B cell (primary cell): ENCODE results near the gene REC8. TPM values are rescaled to one million over a fixed set of nuclear protein-coding genes. Genes with fewer than 3 reads are reported as not detected.

Source experiments
- ATAC-seq: fragments of 200-7000 bp; cut with Tn5 transposase; one replicate; pipeline ENCODE4 v1.10.0; 2021; ENCODE audit warnings: low read depth, mild to moderate bottlenecking, moderate number of reproducible peaks, moderate library complexity
- CTCF ChIA-PET: fragments of 350-600 bp; sonication (Branson Sonifier 250); formaldehyde crosslinking; loops from one replicate; lab custom pipeline; 2021; ENCODE audit warnings: antibody characterized with exemption, inconsistent platforms; lab: Charles Lee
- POLR2A ChIA-PET: fragments of 350-600 bp; sonication (Branson Sonifier 250); formaldehyde crosslinking; loops from one replicate; lab custom pipeline; 2021; ENCODE audit warnings: antibody characterized with exemption; lab: Charles Lee
- DNase-seq: peaks from one replicate; pipeline ENCODE4 v3.0.0; 2013
- H2AFZ ChIP-seq: 2 replicates; pipeline ENCODE4 v1.6.1; 2012; ENCODE audit warnings: mild to moderate bottlenecking, low read depth, low read length; ENCODE audit not compliant: insufficient read depth, poor library complexity, severe bottlenecking
- H3K27ac ChIP-seq, 2 donors: 1 replicate in 1 of 2; 2 replicates in 1 of 2; pipeline ENCODE4 v1.5.1; 2012 to 2013; ENCODE audit warnings: low read length in 2 of 2, mild to moderate bottlenecking in 2 of 2, moderate library complexity in 1 of 2
- H3K27me3 ChIP-seq, 4 experiments: fragments of 200-600 bp in 1 of 4; sonication (generic) in 1 of 4; replicated peaks in 1 of 4; 1 replicate in 2 of 4; 2 replicates in 2 of 4; pipeline versions ENCODE4 v1.6.1 to v1.7.0; 2013 to 2016; ENCODE audit warnings: low read length in 3 of 4, mild to moderate bottlenecking in 2 of 4, mixed read lengths in 1 of 4, moderate library complexity in 1 of 4; ENCODE audit not compliant: insufficient read depth in 4 of 4, control insufficient read depth in 3 of 4; ENCODE audit errors: control extremely low read depth in 1 of 4
- H3K36me3 ChIP-seq, 2 experiments: replicated peaks in 1 of 2; 1 replicate in 1 of 2; 2 replicates in 1 of 2; pipeline versions ENCODE4 v1.6.1 to v1.7.1; 2013; ENCODE audit warnings: low read length in 1 of 2; ENCODE audit not compliant: insufficient read depth in 2 of 2, control insufficient read depth in 1 of 2; ENCODE audit errors: control extremely low read depth in 1 of 2, extremely low read depth in 1 of 2
- H3K4me1 ChIP-seq, 2 donors: fragments of 200-600 bp in 1 of 2; sonication (generic) in 1 of 2; 1 replicate in 1 of 2; 2 replicates in 1 of 2; pipeline versions ENCODE4 v1.5.1 to v1.6.1; 2013 to 2017; ENCODE audit warnings: low read length in 2 of 2; ENCODE audit not compliant: control insufficient read depth in 2 of 2, insufficient read depth in 2 of 2
- H3K4me2 ChIP-seq: replicated peaks from 2 replicates; pipeline ENCODE3; 2012; ENCODE audit warnings: mild to moderate bottlenecking, low read depth, low read length; ENCODE audit not compliant: poor library complexity, severe bottlenecking
- H3K4me3 ChIP-seq, 5 experiments: fragments of 200-600 bp in 1 of 5; sonication (generic) in 1 of 5; 1 replicate in 3 of 5; 2 replicates in 2 of 5; pipeline versions ENCODE4 v1.5.1 to v1.7.0; 2011 to 2016; ENCODE audit warnings: low read length in 4 of 5, mild to moderate bottlenecking in 4 of 5, low read depth in 2 of 5, control low read depth in 1 of 5, moderate library complexity in 1 of 5; ENCODE audit not compliant: insufficient read depth in 1 of 5; ENCODE audit errors: control extremely low read depth in 1 of 5, extremely low read depth in 1 of 5
- H3K79me2 ChIP-seq: fragments of 200-600 bp; sonication (generic); one replicate; pipeline ENCODE4 v1.6.0; 2016; ENCODE audit warnings: low read length; ENCODE audit not compliant: control insufficient read depth, insufficient read depth
- H3K9ac ChIP-seq: fragments of 200-600 bp; sonication (generic); 2 replicates; pipeline ENCODE4 v1.6.1; 2017; ENCODE audit warnings: mild to moderate bottlenecking, low read length, moderate library complexity
- H3K9me3 ChIP-seq, 3 donors: one replicate each; pipeline versions ENCODE4 v1.6.1 to v1.7.1; 2013; ENCODE audit warnings: low read length in 2 of 3; ENCODE audit not compliant: control insufficient read depth in 2 of 3, insufficient read depth in 1 of 3; ENCODE audit errors: control extremely low read depth in 1 of 3
- H4K20me1 ChIP-seq: 2 replicates; pipeline ENCODE4 v1.6.0; 2012; ENCODE audit warnings: mild to moderate bottlenecking, low read length; ENCODE audit not compliant: insufficient read depth, control insufficient read depth, poor library complexity, severe bottlenecking
- H3K27ac Mint-ChIP-seq: one replicate; pipeline ENCODE4 v1.8.0; 2021; ENCODE audit warnings: mixed read lengths
- H3K27me3 Mint-ChIP-seq: one replicate; pipeline ENCODE4 v1.8.0; 2021; ENCODE audit warnings: mixed read lengths
- H3K4me1 Mint-ChIP-seq: one replicate; pipeline ENCODE4 v1.8.0; 2021; ENCODE audit warnings: mixed read lengths
- H3K4me3 Mint-ChIP-seq: one replicate; pipeline ENCODE4 v1.8.0; 2021; ENCODE audit warnings: mixed read lengths
- H3K9me3 Mint-ChIP-seq: one replicate; pipeline ENCODE4 v1.8.0; 2022; ENCODE audit warnings: mixed read lengths; ENCODE audit not compliant: insufficient read depth
- EZH2 ChIP-seq: IDR thresholded peaks from 2 replicates; pipeline ENCODE4 v1.6.1; 2012; ENCODE audit warnings: borderline replicate concordance, low read depth, mild to moderate bottlenecking, moderate library complexity, low read length; ENCODE audit not compliant: insufficient read depth, poor library complexity, severe bottlenecking
- WGBS: methylation state at CpG from one replicate; pipeline ENCODE4 v1.1.5; 2013; ENCODE audit warnings: missing lambda C conversion rate; ENCODE audit not compliant: insufficient coverage; 5-methylcytosine and 5-hydroxymethylcytosine counted together
- intact Hi-C: fragments of 100-400 bp; cut with micrococcal nuclease; formaldehyde crosslinking; loops from one replicate; pipeline ENCODE4 v1.10.0; 2022
- polyA plus RNA-seq: library from polyadenylated mRNA; depleted of rRNA; stranded (reverse); fragments of >200 nt; gene quantifications from 2 replicates; pipeline ENCODE4 v1.2.3, GENCODE V29; 2012
- total RNA-seq, 2 donors: library from RNA; stranded (reverse); fragments of 120-200 nt in 1 of 2; gene quantifications; 1 replicate in 1 of 2; 2 replicates in 1 of 2; pipeline versions ENCODE4 v1.2.3 to v1.2.4, GENCODE V29; 2013 to 2022
- TF ChIP-seq, protein P1 (sequence below): fragments of 200-600 bp; IDR thresholded peaks from one replicate; pipeline ENCODE4 v1.8.0; 2022; ENCODE audit warnings: antibody characterized with exemption, mild to moderate bottlenecking

REC8 gene
- total and polyA plus RNA-seq, 2 donors (not counting 1 experiment from before 2014, with no cell fraction given), result 34.0 to 62.1 TPM

DNA sequence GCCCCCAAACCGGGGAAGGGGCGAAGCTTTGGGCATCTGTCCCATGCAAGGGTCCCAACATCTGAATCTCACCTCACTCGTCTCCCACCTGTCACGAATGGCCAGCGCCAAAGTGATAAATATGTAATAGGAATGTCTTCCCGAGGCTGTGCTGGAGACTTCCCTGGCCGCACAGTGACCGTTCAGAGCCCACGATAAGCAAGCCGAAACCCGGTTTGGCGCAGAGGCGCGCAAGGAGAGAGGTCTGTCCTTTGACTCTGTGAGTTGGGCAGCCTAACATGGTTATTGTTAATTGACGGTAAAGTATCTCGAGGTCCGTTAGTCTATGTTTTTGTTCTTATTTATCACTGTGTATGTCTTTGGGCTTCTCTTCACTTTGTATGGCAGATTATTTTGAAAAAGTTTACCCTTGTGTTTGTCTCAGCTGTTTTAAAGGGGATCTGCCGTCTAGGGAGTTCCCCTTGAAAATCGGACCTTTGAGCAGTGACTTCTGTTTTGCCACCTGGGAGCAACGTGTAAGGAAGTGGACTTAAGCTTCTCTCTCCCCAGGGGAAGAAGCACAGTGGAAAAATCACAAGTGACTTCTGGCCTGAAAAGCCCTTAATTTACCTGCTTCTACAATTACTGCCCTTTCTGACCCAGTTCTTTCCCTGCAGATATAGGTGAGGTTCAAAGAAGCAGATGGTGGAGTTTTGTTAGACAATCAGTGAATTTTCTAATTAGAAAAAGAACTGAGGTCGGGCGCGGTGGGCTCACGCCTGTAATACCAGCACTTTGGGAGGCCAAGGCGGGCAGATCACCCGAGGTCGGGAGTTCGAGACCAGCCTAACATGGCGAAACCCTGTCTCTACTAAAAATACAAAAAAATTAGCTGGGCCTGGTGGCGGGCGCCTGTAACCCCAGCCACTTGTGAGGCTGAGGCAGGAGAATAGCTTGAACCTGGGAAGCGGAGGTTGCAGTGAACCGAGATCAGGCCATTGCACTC, 24.5 kb downstream of the REC8 start:
- intact Hi-C loops, result loop anchor here (1.0 to 5.0 kb wide), 2 partner anchors 8 to 101 kb away; partner anchors contain the start of genes DHRS1, IPO4 and NOP9
- peak overlapping the region; percentile 97 for H3K9ac ChIP-seq
- H3K27ac ChIP-seq, result peak overlapping the region; percentile 98 to 99
- H3K4me1 ChIP-seq, result peaks cover 25 to 26% of the 10 kb centered on the region in 2 donors
- peak; percentile 2 for ATAC-seq
- Mint-ChIP-seq H3K27me3 (no peaks in the 10 kb centered on the region), H3K9me3 (no peaks in the 10 kb centered on the region), H3K4me3 (peak overlapping the region; percentile 89), H3K27ac (peak overlapping the region; percentile 99), H3K4me1 (peaks cover 49% of the 10 kb centered on the region)
- TF ChIP-seq EZH2, result no peak
- TF ChIP-seq, protein P1, sequence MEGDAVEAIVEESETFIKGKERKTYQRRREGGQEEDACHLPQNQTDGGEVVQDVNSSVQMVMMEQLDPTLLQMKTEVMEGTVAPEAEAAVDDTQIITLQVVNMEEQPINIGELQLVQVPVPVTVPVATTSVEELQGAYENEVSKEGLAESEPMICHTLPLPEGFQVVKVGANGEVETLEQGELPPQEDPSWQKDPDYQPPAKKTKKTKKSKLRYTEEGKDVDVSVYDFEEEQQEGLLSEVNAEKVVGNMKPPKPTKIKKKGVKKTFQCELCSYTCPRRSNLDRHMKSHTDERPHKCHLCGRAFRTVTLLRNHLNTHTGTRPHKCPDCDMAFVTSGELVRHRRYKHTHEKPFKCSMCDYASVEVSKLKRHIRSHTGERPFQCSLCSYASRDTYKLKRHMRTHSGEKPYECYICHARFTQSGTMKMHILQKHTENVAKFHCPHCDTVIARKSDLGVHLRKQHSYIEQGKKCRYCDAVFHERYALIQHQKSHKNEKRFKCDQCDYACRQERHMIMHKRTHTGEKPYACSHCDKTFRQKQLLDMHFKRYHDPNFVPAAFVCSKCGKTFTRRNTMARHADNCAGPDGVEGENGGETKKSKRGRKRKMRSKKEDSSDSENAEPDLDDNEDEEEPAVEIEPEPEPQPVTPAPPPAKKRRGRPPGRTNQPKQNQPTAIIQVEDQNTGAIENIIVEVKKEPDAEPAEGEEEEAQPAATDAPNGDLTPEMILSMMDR, result no peak
- ChIA-PET POLR2A (interaction anchor here (0.7 to 3.6 kb wide), 13 partner anchors 10 to 234 kb away, joined by 3 to 64 read pairs (median 10); partner anchors contain the start of genes CBLN3, CHMP4A, DCAF11 and EMC9), CTCF (interaction anchor here (0.9 to 3.5 kb wide), 17 partner anchors 11 to 241 kb away, joined by 3 to 21 read pairs (median 4); partner anchors contain the start of genes CHMP4A, CIDEB, IRF9 and MDP1)
- H3K4me2 ChIP-seq, result peak overlapping the region; percentile 91
- peak overlapping the region; percentile 88 for H2AFZ ChIP-seq
- DNase-seq, result peak; percentile 67
- H4K20me1 ChIP-seq, result no peaks in the 10 kb centered on the region
- H3K79me2 ChIP-seq, result peaks cover 73% of the 10 kb centered on the region
- H3K9me3 ChIP-seq, result no peaks in the 10 kb centered on the region
- WGBS, result 0% methylated on average over 13 of the region's 33 CpGs
- H3K36me3 ChIP-seq, result peaks cover 0 to 14% of the 10 kb centered on the region in 2 experiments
- no peaks in the 10 kb centered on the region for H3K27me3 ChIP-seq
- H3K4me3 ChIP-seq, result peak overlapping the region; percentile 82 to 99 (median 83)
